GM12874 (cell line): Measurements from ENCODE around the gene EXOSC5.
A peak's percentile ranks its signal among the peaks of the same experiment; 100 is the strongest.

Experiments used
- CTCF ChIP-seq: IDR thresholded peaks from 2 replicates; pipeline ENCODE4 v1.5.1; 2011; ENCODE audit warnings: low read depth, mild to moderate bottlenecking, control low read depth, low read length, moderate library complexity; ENCODE audit not compliant: insufficient read depth

EXOSC5 gene

GRCh38 chr19:41367848-41368301 is 29.3 kb downstream of the EXOSC5 start:
- TF ChIP-seq CTCF, result no peak

- TF ChIP-seq CTCF, result peak; percentile 58
Measured at GRCh38 chr19:41366089-41366488, 31.1 kb downstream of the EXOSC5 start.

DNA sequence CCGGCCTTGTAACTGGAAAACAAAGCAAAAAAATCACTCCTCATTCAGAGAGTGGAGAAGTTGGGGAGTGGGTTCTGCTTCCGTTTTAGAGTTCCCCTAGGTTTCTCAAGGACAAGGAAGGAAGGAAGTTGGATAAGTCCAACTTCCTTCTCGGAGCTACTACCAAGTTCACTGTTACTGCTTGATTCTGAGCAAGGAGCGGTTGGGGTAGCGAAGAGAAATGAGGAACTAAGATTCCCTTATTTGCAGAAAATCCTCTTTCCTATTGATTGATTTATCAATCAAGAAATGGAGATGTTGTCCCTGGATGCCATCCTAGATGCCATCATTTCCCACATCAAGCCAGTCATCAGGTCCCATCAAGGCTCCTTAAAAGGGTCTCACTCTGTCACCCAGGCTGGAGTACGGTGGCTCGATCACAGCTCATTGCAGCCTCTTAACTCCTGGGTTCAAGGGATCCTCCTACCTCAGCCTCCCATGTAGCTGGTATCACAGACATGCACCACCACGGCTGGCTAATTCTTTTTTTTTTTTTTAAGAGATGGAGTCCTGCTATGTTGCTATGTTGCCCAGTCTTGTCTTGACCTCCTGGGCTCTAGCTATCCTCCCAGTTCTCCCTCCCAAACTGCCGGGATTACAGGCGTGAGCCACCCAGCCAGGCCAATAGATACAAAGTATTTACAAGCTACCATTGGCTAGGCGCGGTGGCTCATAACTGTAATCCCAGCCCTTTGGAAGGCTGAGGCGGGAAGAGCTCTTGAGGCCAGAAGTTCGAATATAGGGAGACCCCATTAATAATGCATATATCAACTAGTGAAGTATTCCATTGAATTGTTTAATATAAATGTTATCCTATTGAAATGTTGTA is 32.4 kb downstream of the EXOSC5 start:
- no peak for TF ChIP-seq CTCF

- TF ChIP-seq CTCF, result no peak
Measured at GRCh38 chr19:41363753-41364523, 33.2 kb downstream of the EXOSC5 start, which contains the start of gene B9D2. Gene B9D2 (minus strand): TSS chr19:41364149. CDS start chr19:41363519, 630 bp downstream.

GRCh38 chr19:41363371-41363752 is 33.8 kb downstream of the EXOSC5 start:
- no peak for TF ChIP-seq CTCF

GRCh38 chr19:41362143-41362847 is 34.9 kb downstream of the EXOSC5 start:
- no peak for TF ChIP-seq CTCF

DNA sequence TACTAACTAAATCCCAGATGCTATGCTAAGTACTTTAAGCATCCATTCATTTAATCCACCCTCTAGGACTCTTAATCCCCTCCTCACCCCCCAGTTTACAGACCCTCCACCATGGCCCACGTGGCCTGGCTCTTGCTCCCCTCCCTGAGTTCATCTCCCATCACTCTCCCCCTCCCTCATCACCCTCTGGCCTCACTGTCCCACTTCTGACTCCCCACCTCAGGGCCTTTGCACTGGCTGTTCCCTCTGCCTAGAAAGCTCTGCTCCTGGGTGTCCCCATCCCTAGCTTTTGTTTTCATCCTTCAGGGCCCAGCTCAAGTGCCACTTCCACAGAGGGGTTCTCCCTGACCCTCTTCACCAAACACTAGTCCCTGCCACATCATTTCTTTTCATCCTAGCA is 37.4 kb downstream of the EXOSC5 start:
- no peak for TF ChIP-seq CTCF
